HG02571 (cell line): ENCODE measurements around the gene HS3ST3B1.

Source experiments
- ATAC-seq: cut with Tn5 transposase; IDR thresholded peaks from one replicate; pipeline ENCODE4 v1.9.1; 2021; ENCODE audit warnings: mild to moderate bottlenecking, moderate library complexity; ENCODE audit not compliant: unreplicated experiment

The HS3ST3B1 gene

GRCh38 chr17:14398766-14399165, 97.9 kb downstream of the HS3ST3B1 start:
- no peak for ATAC-seq
